SKM-1 (cell line): ENCODE results near the gene ARAF.

Source experiments
- DNase-seq: peaks from one replicate; lab custom pipeline; 2025; ENCODE audit not compliant: unreplicated experiment; lab: John Stamatoyannopoulos, UW

Gene ARAF

DNA sequence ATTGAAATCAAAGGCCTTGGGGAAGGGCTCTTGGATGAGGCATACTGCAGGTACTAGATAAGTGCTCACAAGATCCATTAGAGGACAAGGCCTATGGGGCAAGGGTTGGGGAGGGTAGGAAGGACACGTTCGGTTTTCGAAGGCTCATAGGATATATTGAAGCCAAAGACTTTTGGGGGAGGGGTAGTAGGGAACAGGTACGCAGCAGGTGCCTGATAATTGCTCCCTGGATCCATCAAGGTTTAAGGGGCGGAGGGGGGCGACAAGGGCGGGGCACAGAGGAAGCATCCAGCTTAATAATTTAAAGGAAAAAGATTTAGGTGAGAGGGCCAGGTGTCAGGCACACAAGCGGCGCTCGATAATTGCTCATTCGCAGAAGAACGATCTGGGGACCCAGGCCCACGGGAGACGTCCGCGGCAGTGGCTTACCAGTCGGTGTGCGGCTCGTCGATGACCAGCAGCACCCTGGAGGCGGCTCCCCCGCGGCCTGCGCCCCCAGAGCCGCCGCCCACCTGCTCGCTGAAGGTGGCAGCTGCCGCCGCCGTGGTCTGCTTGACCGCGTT is 58.0 kb downstream of the ARAF start:
- no peak for DNase-seq

DNA sequence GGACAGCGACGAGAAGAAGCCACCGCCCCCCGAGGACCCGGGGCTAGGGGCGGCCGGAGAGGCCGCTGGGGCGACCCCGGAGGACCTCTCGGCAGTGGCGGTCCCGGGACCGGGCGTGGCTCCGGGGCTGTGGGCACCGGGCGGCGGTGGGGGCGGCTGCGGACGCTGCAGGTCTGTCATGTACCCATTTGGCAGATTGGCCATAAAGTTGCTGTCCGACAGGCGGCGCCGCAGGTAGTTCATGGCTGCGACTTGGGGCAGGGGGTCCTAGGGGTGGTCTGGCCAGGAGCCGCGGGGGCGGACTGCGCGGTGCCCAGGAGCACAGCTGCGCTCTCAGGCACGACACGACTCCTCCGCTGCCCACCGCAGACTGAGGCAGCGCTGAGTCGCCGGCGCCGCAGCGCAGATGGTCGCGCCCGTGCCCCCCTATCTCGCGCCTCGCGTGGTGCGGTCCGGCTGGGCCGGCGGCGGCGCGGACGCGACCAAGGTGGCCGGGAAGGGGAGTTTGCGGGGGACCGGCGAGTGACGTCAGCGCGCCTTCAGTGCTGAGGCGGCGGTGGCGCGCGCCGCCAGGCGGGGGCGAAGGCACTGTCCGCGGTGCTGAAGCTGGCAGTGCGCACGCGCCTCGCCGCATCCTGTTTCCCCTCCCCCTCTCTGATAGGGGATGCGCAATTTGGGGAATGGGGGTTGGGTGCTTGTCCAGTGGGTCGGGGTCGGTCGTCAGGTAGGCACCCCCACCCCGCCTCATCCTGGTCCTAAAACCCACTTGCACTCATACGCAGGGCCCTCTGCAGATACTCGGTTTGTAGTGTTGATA is 58.7 kb downstream of the ARAF start, which contains the start of gene SYN1:
Gene SYN1 (minus strand): TSS at position 372 of the 817 bp plus-strand sequence. CDS start 129 bp downstream, at position 243.
- peak; percentile 18 for DNase-seq

DNA sequence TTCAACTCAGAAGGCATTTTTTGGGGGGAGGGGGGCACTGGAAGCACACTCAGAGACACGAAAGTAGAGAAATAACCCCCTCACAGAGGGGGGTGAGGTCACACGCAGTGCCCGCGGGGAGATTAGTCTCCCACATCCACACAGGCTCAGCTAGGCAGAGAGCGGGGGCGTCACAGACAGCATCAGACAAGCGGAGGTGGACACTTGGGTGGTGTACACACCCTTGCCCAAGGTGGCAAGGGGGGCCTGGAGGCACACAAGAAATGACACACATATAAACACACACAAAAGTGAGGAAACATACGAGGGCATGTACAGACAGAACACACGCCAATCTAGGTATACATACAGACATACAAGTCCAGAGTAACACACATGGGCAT is 59.3 kb downstream of the ARAF start:
- no peak for DNase-seq
